Measurements from ENCODE around the gene RAB11FIP4. TPM values are rescaled to one million over a fixed set of nuclear protein-coding genes. Genes with fewer than 3 reads are reported as not detected.

The RAB11FIP4 gene
- total RNA-seq, 4 donors from 2014 or later = 41.0 to 173 (median 53.7) TPM

GRCh38 chr17:31497431-31497830 lies 106.0 kb downstream of the RAB11FIP4 start:
- no peaks in the 10 kb centered on the region for H3K9me3 ChIP-seq
- no peaks in the 10 kb centered on the region for H3K36me3 ChIP-seq
- no peak for DNase-seq
- H3K4me3 ChIP-seq = no peak overlapping the region
- intact Hi-C loops (cut with DNase I; ENCODE audit: low total_unique reads) = no loop called here
- 85% methylated on average over 6 of the region's 6 CpGs; no CpG with 5 or more reads in 1 of the 2 donors for WGBS, 2 donors (ENCODE audit: low coverage in 1 of 2)
- peaks cover 8 to 46% (median 33%) of the 10 kb centered on the region in 4 donors for H3K4me1 ChIP-seq
- no peak for TF ChIP-seq CTCF (IDR thresholded peaks at IDR 0.05)
- no peak for TF ChIP-seq EP300 (IDR thresholded peaks at IDR 0.05; ENCODE audit: low read depth)
- TF ChIP-seq POLR2AphosphoS5 (IDR thresholded peaks at IDR 0.05) = no peak
- TF ChIP-seq POLR2A (IDR thresholded peaks at IDR 0.05) = no peak
- H3K27ac ChIP-seq = no peak overlapping the region
- in situ Hi-C loops (cut with MboI; ENCODE audit: low pct_ligation_motif_present in 1 of 4, low pct_unique_long_range_greater_than_20kb in 1 of 4, low sequenced_read_pairs in 3 of 4) = loop anchor here in 1 of 4 donors (10.0 kb wide), 1 partner anchor 57 kb away; no protein-coding TSS in a partner anchor
- H3K27me3 ChIP-seq = no peaks in the 10 kb centered on the region

- H3K9me3 ChIP-seq = no peaks in the 10 kb centered on the region
- DNase-seq = no peak
- intact Hi-C loops (cut with DNase I; ENCODE audit: low total_unique reads) (no loop called here), in situ Hi-C loops (cut with MboI; ENCODE audit: low pct_ligation_motif_present in 1 of 4, low pct_unique_long_range_greater_than_20kb in 1 of 4, low sequenced_read_pairs in 3 of 4) (loop anchor here in 1 of 4 donors (10.0 kb wide), 1 partner anchor 57 kb away; no protein-coding TSS in a partner anchor)
- H3K4me3 ChIP-seq = no peak overlapping the region
- 74% methylated on average over 10 of the region's 10 CpGs; no CpG with 5 or more reads in 1 of the 2 donors for WGBS, 2 donors (ENCODE audit: low coverage in 1 of 2)
- H3K36me3 ChIP-seq = no peaks in the 10 kb centered on the region
- no peaks in the 10 kb centered on the region for H3K27me3 ChIP-seq
- TF ChIP-seq EP300 (IDR thresholded peaks at IDR 0.05; ENCODE audit: low read depth) (no peak), CTCF (IDR thresholded peaks at IDR 0.05) (no peak), POLR2AphosphoS5 (IDR thresholded peaks at IDR 0.05) (no peak), POLR2A (IDR thresholded peaks at IDR 0.05) (no peak)
- peaks cover 4 to 38% (median 27%) of the 10 kb centered on the region in 4 donors for H3K4me1 ChIP-seq
- H3K27ac ChIP-seq = no peak overlapping the region
Measured at GRCh38 chr17:31497994-31498826, 106.7 kb downstream of the RAB11FIP4 start.

GRCh38 chr17:31499771-31500554 lies 108.5 kb downstream of the RAB11FIP4 start:
- intact Hi-C loops (cut with DNase I; ENCODE audit: low total_unique reads) = no loop called here
- peaks cover 0 to 20% (median 12%) of the 10 kb centered on the region in 4 donors for H3K4me1 ChIP-seq
- no peak overlapping the region for H3K27ac ChIP-seq
- peak; percentile 36 for DNase-seq
- H3K27me3 ChIP-seq = no peaks in the 10 kb centered on the region
- no peaks in the 10 kb centered on the region for H3K9me3 ChIP-seq
- TF ChIP-seq EP300 (IDR thresholded peaks at IDR 0.05; ENCODE audit: low read depth) (no peak), POLR2A (IDR thresholded peaks at IDR 0.05) (no peak), CTCF (IDR thresholded peaks at IDR 0.05) (no peak), POLR2AphosphoS5 (IDR thresholded peaks at IDR 0.05) (no peak)
- in situ Hi-C loops (cut with MboI; ENCODE audit: low pct_ligation_motif_present in 1 of 4, low pct_unique_long_range_greater_than_20kb in 1 of 4, low sequenced_read_pairs in 3 of 4) = loop anchor here in 1 of 4 donors (10.0 kb wide), 1 partner anchor 55 kb away; no protein-coding TSS in a partner anchor
- H3K36me3 ChIP-seq = no peaks in the 10 kb centered on the region
- WGBS, 2 donors (ENCODE audit: low coverage in 1 of 2) = 56 to 72% methylated on average over 7 to 11 of the region's 11 CpGs
- no peak overlapping the region for H3K4me3 ChIP-seq

- H3K9me3 ChIP-seq = no peaks in the 10 kb centered on the region
Measured at GRCh38 chr17:31506517-31506916, 115.0 kb downstream of the RAB11FIP4 start.

More at GRCh38 chr17:31506517-31506916, 115.0 kb downstream of the RAB11FIP4 start:
- TF ChIP-seq EP300 (IDR thresholded peaks at IDR 0.05; ENCODE audit: low read depth) (no peak), POLR2A (IDR thresholded peaks at IDR 0.05) (no peak), POLR2AphosphoS5 (IDR thresholded peaks at IDR 0.05) (no peak), CTCF (IDR thresholded peaks at IDR 0.05) (no peak)
- H3K4me3 ChIP-seq = no peak overlapping the region
- in situ Hi-C loops (cut with MboI; ENCODE audit: low pct_ligation_motif_present in 1 of 4, low pct_unique_long_range_greater_than_20kb in 1 of 4, low sequenced_read_pairs in 3 of 4) (no loop called here), intact Hi-C loops (cut with DNase I; ENCODE audit: low total_unique reads) (no loop called here)
- H3K36me3 ChIP-seq = no peaks in the 10 kb centered on the region
- WGBS, 2 donors (ENCODE audit: low coverage in 1 of 2) = 94 to 95% methylated on average over 1 of the region's 1 CpG
- peaks cover 0 to 20% (median 3%) of the 10 kb centered on the region in 4 donors for H3K4me1 ChIP-seq
- DNase-seq = no peak
- H3K27ac ChIP-seq = no peak overlapping the region
- no peaks in the 10 kb centered on the region for H3K27me3 ChIP-seq

Measured in transverse colon (tissue), 4 donors.